HEK293 (cell line): Measurements from ENCODE around the gene SUSD3.

Experiments used
- CTCF ChIA-PET: fragments of 350-600 bp; formaldehyde crosslinking; extraction: SDS; loops from one replicate; lab custom pipeline; 2021; ENCODE audit warnings: antibody characterized with exemption; lab: Yijun Ruan, JAX
- POLR2A ChIA-PET: fragments of 300-600 bp; formaldehyde crosslinking; extraction: SDS; loops from one replicate; lab custom pipeline; 2020; ENCODE audit warnings: antibody characterized with exemption, inconsistent platforms; lab: Yijun Ruan, JAX
- H3K27ac ChIP-seq: fragments of 200-500 bp; sonication (Bioruptor generic); 2 replicates; pipeline ENCODE4 v1.5.1; 2014; ENCODE audit warnings: low read depth, low read length, control low read depth, inconsistent platforms; ENCODE audit errors: extremely low read depth
- H3K36me3 ChIP-seq, 2 experiments: fragments of 200-500 bp in 1 of 2; sonication (Bioruptor generic) in 1 of 2; 1 replicate in 1 of 2; 2 replicates in 1 of 2; pipeline ENCODE4 v1.5.1; 2014 to 2017; ENCODE audit warnings: inconsistent platforms in 2 of 2, low read length in 2 of 2; ENCODE audit not compliant: control insufficient read depth in 2 of 2, insufficient read depth in 1 of 2
- H3K4me1 ChIP-seq: fragments of 200-500 bp; sonication (Bioruptor generic); 2 replicates; pipeline ENCODE4 v1.5.1; 2014; ENCODE audit warnings: mild to moderate bottlenecking, low read length, inconsistent platforms; ENCODE audit not compliant: control insufficient read depth, insufficient read depth
- H3K4me3 ChIP-seq: 2 replicates; pipeline ENCODE4 v1.5.1; 2011; ENCODE audit warnings: low read depth, mild to moderate bottlenecking, control low read depth, low read length, moderate library complexity
- H3K9me3 ChIP-seq: fragments of 200-500 bp; sonication (Bioruptor generic); 2 replicates; pipeline ENCODE4 v1.5.1; 2014; ENCODE audit warnings: low read depth, low read length, inconsistent platforms; ENCODE audit not compliant: control insufficient read depth, insufficient read depth
- EGR2 ChIP-seq: fragments of 450-650 bp; formaldehyde crosslinking; IDR thresholded peaks from 2 replicates; pipeline ENCODE4 v1.5.1; 2016; ENCODE audit warnings: low read depth, missing biosample characterization, missing genetic modification characterization
- ELK4 ChIP-seq: IDR thresholded peaks from 2 replicates; pipeline ENCODE4 v1.6.1; 2011; ENCODE audit warnings: mild to moderate bottlenecking, low read depth, low read length, borderline replicate concordance
- GLI2 ChIP-seq: fragments of 450-650 bp; formaldehyde crosslinking; IDR thresholded peaks from 2 replicates; pipeline ENCODE4; 2017; ENCODE audit warnings: missing biosample characterization, missing genetic modification characterization, low read depth, borderline replicate concordance
- GLI4 ChIP-seq: fragments of 450-650 bp; formaldehyde crosslinking; IDR thresholded peaks from 2 replicates; pipeline ENCODE4 v1.5.1; 2016; ENCODE audit warnings: missing biosample characterization, missing genetic modification characterization
- IKZF3 ChIP-seq: fragments of 450-650 bp; IDR thresholded peaks from 2 replicates; pipeline ENCODE4 v1.5.0; 2018; ENCODE audit warnings: missing biosample characterization, mild to moderate bottlenecking, missing genetic modification characterization, moderate library complexity
- MEIS1 ChIP-seq: sonication (generic); formaldehyde crosslinking; IDR thresholded peaks from 2 replicates; pipeline ENCODE4 v1.8.1; 2022; ENCODE audit warnings: missing genetic modification reagents, mild to moderate bottlenecking, borderline replicate concordance
- PATZ1 ChIP-seq: fragments of 450-650 bp; formaldehyde crosslinking; IDR thresholded peaks from 2 replicates; pipeline ENCODE4 v1.5.1; 2016; ENCODE audit warnings: missing biosample characterization, missing genetic modification characterization
- SETDB1 ChIP-seq: IDR thresholded peaks from one replicate; pipeline ENCODE4 v1.6.1; 2017; ENCODE audit warnings: mild to moderate bottlenecking, low read length, moderate library complexity, mixed read lengths; ENCODE audit not compliant: insufficient read length
- SP7 ChIP-seq: fragments of 450-650 bp; formaldehyde crosslinking; IDR thresholded peaks from 2 replicates; pipeline ENCODE4 v1.5.1; 2016; ENCODE audit warnings: missing biosample characterization, missing genetic modification characterization
- TCF7L2 ChIP-seq: IDR thresholded peaks from 2 replicates; pipeline ENCODE4 v1.6.1; 2011; ENCODE audit warnings: low read depth, mild to moderate bottlenecking, inconsistent platforms, low read length, moderate library complexity, borderline replicate concordance
- YY2 ChIP-seq: fragments of 450-650 bp; formaldehyde crosslinking; IDR thresholded peaks from 2 replicates; pipeline ENCODE4 v1.5.1; 2016; ENCODE audit warnings: missing biosample characterization, missing genetic modification characterization
- ZBTB17 ChIP-seq: fragments of 450-650 bp; formaldehyde crosslinking; IDR thresholded peaks from 2 replicates; pipeline ENCODE4 v1.5.1; 2016; ENCODE audit warnings: missing biosample characterization, missing genetic modification characterization
- ZBTB8A ChIP-seq: fragments of 450-650 bp; formaldehyde crosslinking; IDR thresholded peaks from 2 replicates; pipeline ENCODE4 v1.5.1; 2016; ENCODE audit warnings: missing biosample characterization, missing genetic modification characterization
- ZFP37 ChIP-seq: fragments of 450-650 bp; formaldehyde crosslinking; IDR thresholded peaks from 2 replicates; pipeline ENCODE4 v1.5.1; 2016; ENCODE audit warnings: missing biosample characterization, missing genetic modification characterization
- ZNF132 ChIP-seq: fragments of 450-650 bp; formaldehyde crosslinking; IDR thresholded peaks from 2 replicates; pipeline ENCODE4 v1.5.1; 2017; ENCODE audit warnings: missing biosample characterization, missing genetic modification characterization, borderline replicate concordance
- ZNF174 ChIP-seq: fragments of 450-650 bp; formaldehyde crosslinking; IDR thresholded peaks from 2 replicates; pipeline ENCODE4 v1.5.0; 2017; ENCODE audit warnings: missing biosample characterization, mild to moderate bottlenecking, missing genetic modification characterization
- ZNF23 ChIP-seq: fragments of 450-650 bp; formaldehyde crosslinking; IDR thresholded peaks from 2 replicates; pipeline ENCODE4 v1.5.1; 2016; ENCODE audit warnings: missing biosample characterization, missing genetic modification characterization, borderline replicate concordance
- ZNF37A ChIP-seq: fragments of 450-650 bp; IDR thresholded peaks from 2 replicates; pipeline ENCODE4 v1.5.1; 2018; ENCODE audit warnings: missing biosample characterization, missing genetic modification characterization
- ZNF426 ChIP-seq: fragments of 450-650 bp; formaldehyde crosslinking; IDR thresholded peaks from 2 replicates; pipeline ENCODE4 v1.5.1; 2017; ENCODE audit warnings: missing biosample characterization, missing genetic modification characterization, mild to moderate bottlenecking, inconsistent platforms, moderate library complexity
- ZNF488 ChIP-seq: fragments of 450-650 bp; formaldehyde crosslinking; IDR thresholded peaks from 2 replicates; pipeline ENCODE4 v1.5.1; 2016; ENCODE audit warnings: missing biosample characterization, missing genetic modification characterization
- ZNF530 ChIP-seq: fragments of 450-650 bp; formaldehyde crosslinking; IDR thresholded peaks from 2 replicates; pipeline ENCODE4 v1.5.1; 2016; ENCODE audit warnings: low read depth, missing biosample characterization, missing genetic modification characterization
- ZNF555 ChIP-seq: fragments of 450-650 bp; formaldehyde crosslinking; conservative IDR thresholded peaks from 2 replicates; pipeline ENCODE4 v1.5.1; 2017; ENCODE audit warnings: missing biosample characterization, mild to moderate bottlenecking, missing genetic modification characterization, inconsistent platforms
- ZNF623 ChIP-seq: fragments of 450-650 bp; formaldehyde crosslinking; IDR thresholded peaks from 2 replicates; pipeline ENCODE4 v1.5.1; 2016; ENCODE audit warnings: missing biosample characterization, missing genetic modification characterization
- ZNF704 ChIP-seq: fragments of 450-650 bp; formaldehyde crosslinking; IDR thresholded peaks from 2 replicates; pipeline ENCODE4 v1.5.1; 2016; ENCODE audit warnings: missing biosample characterization, missing genetic modification characterization
- ZNF76 ChIP-seq: fragments of 450-650 bp; formaldehyde crosslinking; IDR thresholded peaks from 2 replicates; pipeline ENCODE4; 2016; ENCODE audit warnings: low read depth, missing biosample characterization, missing genetic modification characterization, borderline replicate concordance
- ZNF785 ChIP-seq: fragments of 450-650 bp; formaldehyde crosslinking; IDR thresholded peaks from 2 replicates; pipeline ENCODE4 v1.5.1; 2016; ENCODE audit warnings: missing biosample characterization, missing genetic modification characterization
- ZNF843 ChIP-seq: fragments of 450-650 bp; formaldehyde crosslinking; IDR thresholded peaks from 2 replicates; pipeline ENCODE4 v1.5.1; 2016; ENCODE audit warnings: missing biosample characterization, missing genetic modification characterization

SUSD3 gene

GRCh38 chr9:93124793-93125192, 66.3 kb downstream of the SUSD3 start:
- no peak overlapping the region for H3K4me3 ChIP-seq
- CTCF ChIA-PET: no interaction called here
- H3K9me3 ChIP-seq: no peaks in the 10 kb centered on the region
- POLR2A ChIA-PET: no interaction called here
- H3K27ac ChIP-seq: no peak overlapping the region
- peaks cover 3% of the 10 kb centered on the region; the same call in 1 of the 2 replicates for H3K4me1 ChIP-seq
- no peak for TF ChIP-seq ZBTB17
- TF ChIP-seq ZNF530 (tag by site-specific recombination): no peak
- TF ChIP-seq ZNF785 (tag by site-specific recombination): no peak
- TF ChIP-seq ZNF132 (tag by site-specific recombination): no peak
- TF ChIP-seq PATZ1: no peak
- TF ChIP-seq GLI2 (tag by site-specific recombination): no peak
- no peak for TF ChIP-seq ZBTB8A
- no peak for TF ChIP-seq ZNF426 (tag by site-specific recombination)
- TF ChIP-seq ZNF704: no peak
- TF ChIP-seq ZNF23 (tag by site-specific recombination): no peak
- no peak for TF ChIP-seq EGR2 (tag by site-specific recombination)
- TF ChIP-seq ZNF843 (tag by site-specific recombination): no peak
- no peak for TF ChIP-seq MEIS1 (CRISPR knock-in tag)
- TF ChIP-seq ZFP37 (tag by site-specific recombination): no peak
- TF ChIP-seq ELK4: no peak
- no peak for TF ChIP-seq ZNF37A (tag by site-specific recombination)
- TF ChIP-seq SETDB1: no peak
- no peak for TF ChIP-seq ZNF623 (tag by site-specific recombination)
- peaks cover 0 to 41% of the 10 kb centered on the region in 2 experiments; a peak in 2 of 3 replicates for H3K36me3 ChIP-seq

- POLR2A ChIA-PET: interaction anchor here (1.2 kb wide), 1 partner anchor 9 kb away, joined by 3 read pairs; the partner anchor contains the start of gene NINJ1
- TF ChIP-seq ZNF174 (tag by site-specific recombination): no peak
- TF ChIP-seq SP7 (tag by site-specific recombination): no peak
- TF ChIP-seq ZNF488 (tag by site-specific recombination): no peak
- TF ChIP-seq ZNF555: no peak
- no peak for TF ChIP-seq GLI4 (tag by site-specific recombination)
- no peak for TF ChIP-seq EGR2 (tag by site-specific recombination)
- TF ChIP-seq ZNF76 (tag by site-specific recombination): no peak
- TF ChIP-seq TCF7L2: no peak
- no peak for TF ChIP-seq IKZF3 (tag by site-specific recombination)
- no peak for TF ChIP-seq YY2 (tag by site-specific recombination)
- no peaks in the 10 kb centered on the region for H3K9me3 ChIP-seq
- no peak overlapping the region for H3K4me3 ChIP-seq
- CTCF ChIA-PET: interaction anchor here (0.6 to 1.1 kb wide), 3 partner anchors 15 to 34 kb away, joined by 3 to 5 read pairs (median 4); no protein-coding TSS in a partner anchor
- no peaks in the 10 kb centered on the region; the same call in 1 of the 2 replicates for H3K4me1 ChIP-seq
- H3K36me3 ChIP-seq: peaks cover 0 to 41% of the 10 kb centered on the region in 2 experiments; a peak in 2 of 3 replicates
- no peak overlapping the region for H3K27ac ChIP-seq
Measured at GRCh38 chr9:93125331-93125894, 66.9 kb downstream of the SUSD3 start.
